Astrocyte (in vitro differentiated cells and primary cell): ENCODE results near the gene PIGR. TPM values are rescaled to one million over a fixed set of nuclear protein-coding genes. Genes with fewer than 3 reads are reported as not detected.

Source experiments
- DNase-seq: peaks from one replicate; pipeline ENCODE4 v3.0.0-alpha.2; 2010; ENCODE audit warnings: low read depth
- FAIRE-seq: peaks from 2 replicates; lab custom pipeline; 2011; peaks lifted over from hg19 to GRCh38; lab: Jason Lieb, UNC
- H2AFZ ChIP-seq: 2 replicates; pipeline ENCODE4 v1.6.0; 2012; ENCODE audit warnings: low read depth, low read length, inconsistent platforms
- H3K27ac ChIP-seq: 2 replicates; pipeline ENCODE4 v1.5.1; 2011; ENCODE audit warnings: low read depth, low read length, inconsistent platforms
- H3K27me3 ChIP-seq: 2 replicates; pipeline ENCODE4 v1.6.0; 2011; ENCODE audit warnings: low read length, inconsistent platforms; ENCODE audit not compliant: insufficient read depth
- H3K36me3 ChIP-seq: 2 replicates; pipeline ENCODE4 v1.5.1; 2011; ENCODE audit warnings: low read length, inconsistent platforms; ENCODE audit not compliant: insufficient read depth
- H3K4me1 ChIP-seq: 2 replicates; pipeline ENCODE4 v1.5.1; 2011; ENCODE audit warnings: low read length, inconsistent platforms; ENCODE audit not compliant: insufficient read depth
- H3K4me2 ChIP-seq: 2 replicates; pipeline ENCODE4 v1.6.0; 2012; ENCODE audit warnings: low read length, inconsistent platforms
- H3K4me3 ChIP-seq: 2 replicates; pipeline ENCODE4 v1.5.1; 2011; ENCODE audit warnings: low read depth, mild to moderate bottlenecking, low read length, inconsistent platforms; ENCODE audit not compliant: insufficient read depth
- H3K79me2 ChIP-seq: 2 replicates; pipeline ENCODE4 v1.6.0; 2012; ENCODE audit warnings: mild to moderate bottlenecking, low read length, inconsistent platforms; ENCODE audit not compliant: insufficient read depth
- H3K9ac ChIP-seq: 2 replicates; pipeline ENCODE4 v1.6.0; 2012; ENCODE audit warnings: mild to moderate bottlenecking, low read length, inconsistent platforms
- H3K9me3 ChIP-seq: 2 replicates; pipeline ENCODE4 v1.5.1; 2012; ENCODE audit warnings: low read depth, mild to moderate bottlenecking, low read length, inconsistent platforms; ENCODE audit not compliant: insufficient read depth
- H4K20me1 ChIP-seq: 2 replicates; pipeline ENCODE4 v1.6.0; 2012; ENCODE audit warnings: low read length, inconsistent platforms; ENCODE audit not compliant: insufficient read depth
- H3K27ac Mint-ChIP-seq: one replicate; pipeline ENCODE4 v1.8.0; 2021; ENCODE audit warnings: mild to moderate bottlenecking, mixed read lengths; ENCODE audit not compliant: unreplicated experiment
- H3K27me3 Mint-ChIP-seq: one replicate; pipeline ENCODE4 v1.8.0; 2021; ENCODE audit warnings: low read depth, mixed read lengths; ENCODE audit not compliant: unreplicated experiment
- H3K36me3 Mint-ChIP-seq: one replicate; pipeline ENCODE4 v1.8.0; 2021; ENCODE audit warnings: low read depth, mixed read lengths; ENCODE audit not compliant: unreplicated experiment
- H3K4me1 Mint-ChIP-seq: one replicate; pipeline ENCODE4 v1.8.0; 2021; ENCODE audit warnings: low read depth, mixed read lengths; ENCODE audit not compliant: unreplicated experiment
- H3K4me3 Mint-ChIP-seq: one replicate; pipeline ENCODE4 v1.8.0; 2021; ENCODE audit warnings: mild to moderate bottlenecking, moderate library complexity, mixed read lengths; ENCODE audit not compliant: unreplicated experiment
- H3K9me3 Mint-ChIP-seq: one replicate; pipeline ENCODE4 v1.8.0; 2021; ENCODE audit warnings: mild to moderate bottlenecking, mixed read lengths; ENCODE audit not compliant: unreplicated experiment
- EZH2 ChIP-seq: IDR thresholded peaks from 2 replicates; pipeline ENCODE4 v1.6.1; 2012; ENCODE audit warnings: mild to moderate bottlenecking, low read length, inconsistent platforms; ENCODE audit not compliant: insufficient read depth
- total RNA-seq: library from RNA; stranded (reverse); gene quantifications from 2 replicates; pipeline ENCODE4 v1.2.1, GENCODE V29; 2021
- TF ChIP-seq, protein P1 (sequence below): IDR thresholded peaks from 2 replicates; pipeline ENCODE4 v1.5.1; 2011; ENCODE audit warnings: low read depth, mild to moderate bottlenecking, inconsistent platforms, low read length, moderate library complexity; ENCODE audit not compliant: insufficient read depth

PIGR gene
- total RNA-seq, 1 donor from 2014 or later, result not detected

DNA sequence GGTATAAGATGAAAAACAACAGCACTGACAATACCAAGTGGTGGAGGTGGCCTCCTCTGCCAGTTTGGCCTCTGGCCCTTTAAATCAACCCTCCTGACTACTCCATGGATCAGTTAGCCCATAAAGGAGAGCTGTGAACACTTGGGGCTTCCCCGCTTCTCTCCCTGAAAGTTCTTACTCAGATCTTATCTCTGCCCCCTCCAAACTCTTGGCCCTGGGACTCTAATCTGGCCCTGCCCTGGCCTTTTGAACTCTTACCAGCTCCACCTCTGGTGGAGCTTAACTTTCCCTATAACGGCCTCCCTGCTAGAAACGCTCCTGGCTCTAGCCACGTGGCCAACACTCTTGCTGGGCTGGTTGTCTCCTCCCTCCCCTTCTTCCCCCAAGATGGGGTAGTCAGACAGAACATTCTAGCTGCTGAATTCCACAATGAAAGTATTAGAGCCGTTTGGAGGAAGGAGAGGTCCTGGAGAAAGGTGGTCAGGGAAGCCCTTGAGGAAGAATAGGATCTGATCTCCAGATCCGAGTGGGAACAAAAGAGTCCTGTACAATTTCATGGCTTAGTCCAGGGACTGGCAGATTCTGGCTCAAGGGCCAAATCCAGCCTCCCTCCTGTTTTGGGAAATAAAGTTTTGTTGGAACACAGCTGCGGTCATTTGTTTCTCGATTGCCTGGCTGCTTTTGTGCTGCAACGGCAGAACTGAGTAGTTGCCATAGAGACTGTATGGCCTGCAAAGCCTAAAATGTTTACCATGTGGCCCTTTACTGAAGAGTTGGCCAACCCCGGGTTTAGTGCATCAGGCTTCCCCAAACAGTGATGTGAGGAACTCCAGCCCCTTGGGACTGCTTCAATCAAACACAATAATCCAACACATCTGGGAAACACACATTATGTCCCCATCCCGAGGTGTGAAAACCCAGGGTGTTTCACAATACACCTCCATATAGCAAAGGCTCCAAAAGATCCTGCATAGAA lies 9.5 kb upstream of the PIGR start:
- Mint-ChIP-seq H3K36me3 (no peaks in the 10 kb centered on the region), H3K4me3 (no peak overlapping the region), H3K4me1 (peaks cover 5% of the 10 kb centered on the region), H3K27me3 (peaks cover 51% of the 10 kb centered on the region), H3K9me3 (no peaks in the 10 kb centered on the region), H3K27ac (no peak overlapping the region)
- Histone ChIP-seq H3K4me2 (no peak overlapping the region), H3K4me3 (no peak overlapping the region), H3K4me1 (no peaks in the 10 kb centered on the region), H2AFZ (no peak overlapping the region), H3K9ac (no peak overlapping the region), H3K79me2 (no peaks in the 10 kb centered on the region), H3K36me3 (no peaks in the 10 kb centered on the region), H3K27ac (no peak overlapping the region), H3K9me3 (no peaks in the 10 kb centered on the region), H4K20me1 (no peaks in the 10 kb centered on the region), H3K27me3 (peaks cover 7% of the 10 kb centered on the region)
- TF ChIP-seq EZH2, result no peak
- no peak for DNase-seq
- no peak for FAIRE-seq

DNA sequence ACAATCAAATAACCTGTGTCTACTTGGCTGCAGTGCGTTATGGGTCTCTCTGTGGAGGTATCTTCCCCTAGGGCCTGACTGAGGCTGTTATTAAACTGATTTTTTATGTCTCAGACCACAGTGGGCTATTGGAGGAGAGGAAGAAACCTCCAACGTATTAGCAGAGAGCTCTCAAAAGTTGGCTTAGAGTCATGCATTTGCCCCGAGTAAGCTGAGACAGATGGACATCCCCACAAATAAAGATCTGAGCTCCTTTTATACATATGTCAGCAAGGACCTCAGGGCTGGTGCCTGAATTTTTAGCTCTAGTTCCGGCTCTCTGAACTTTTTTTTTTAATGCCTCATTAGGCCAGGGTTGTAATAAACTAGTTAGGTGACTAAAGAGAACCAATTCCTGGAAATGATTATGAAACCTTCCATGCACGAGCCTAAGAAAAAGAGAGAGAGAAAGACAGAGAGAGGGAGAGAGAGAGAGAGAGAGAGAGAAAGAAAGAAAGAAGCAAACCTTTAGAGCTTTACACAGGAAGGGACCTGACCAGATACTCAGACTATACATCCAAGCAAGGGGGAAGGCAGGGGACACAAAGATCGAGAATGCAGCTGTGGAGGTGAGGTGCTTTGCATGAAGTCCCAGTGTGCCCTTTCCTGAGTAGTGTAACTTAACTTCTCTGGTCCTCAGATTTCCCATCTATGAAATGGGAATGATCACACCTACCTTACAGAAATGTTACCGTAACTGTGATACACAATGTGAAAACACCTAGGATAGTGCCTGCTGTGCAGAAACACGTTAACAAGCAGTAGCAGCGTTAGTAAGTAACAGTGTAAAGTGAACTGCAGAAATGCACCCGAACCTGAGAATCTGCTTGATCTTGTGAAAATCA lies 8.4 kb upstream of the PIGR start:
- Histone ChIP-seq H3K9ac (no peak overlapping the region), H3K27me3 (peaks cover 7% of the 10 kb centered on the region), H2AFZ (no peak overlapping the region), H3K27ac (no peak overlapping the region), H3K9me3 (no peaks in the 10 kb centered on the region), H3K4me3 (no peak overlapping the region), H3K4me1 (no peaks in the 10 kb centered on the region), H3K79me2 (no peaks in the 10 kb centered on the region), H3K4me2 (no peak overlapping the region), H4K20me1 (no peaks in the 10 kb centered on the region), H3K36me3 (no peaks in the 10 kb centered on the region)
- TF ChIP-seq, protein P1, sequence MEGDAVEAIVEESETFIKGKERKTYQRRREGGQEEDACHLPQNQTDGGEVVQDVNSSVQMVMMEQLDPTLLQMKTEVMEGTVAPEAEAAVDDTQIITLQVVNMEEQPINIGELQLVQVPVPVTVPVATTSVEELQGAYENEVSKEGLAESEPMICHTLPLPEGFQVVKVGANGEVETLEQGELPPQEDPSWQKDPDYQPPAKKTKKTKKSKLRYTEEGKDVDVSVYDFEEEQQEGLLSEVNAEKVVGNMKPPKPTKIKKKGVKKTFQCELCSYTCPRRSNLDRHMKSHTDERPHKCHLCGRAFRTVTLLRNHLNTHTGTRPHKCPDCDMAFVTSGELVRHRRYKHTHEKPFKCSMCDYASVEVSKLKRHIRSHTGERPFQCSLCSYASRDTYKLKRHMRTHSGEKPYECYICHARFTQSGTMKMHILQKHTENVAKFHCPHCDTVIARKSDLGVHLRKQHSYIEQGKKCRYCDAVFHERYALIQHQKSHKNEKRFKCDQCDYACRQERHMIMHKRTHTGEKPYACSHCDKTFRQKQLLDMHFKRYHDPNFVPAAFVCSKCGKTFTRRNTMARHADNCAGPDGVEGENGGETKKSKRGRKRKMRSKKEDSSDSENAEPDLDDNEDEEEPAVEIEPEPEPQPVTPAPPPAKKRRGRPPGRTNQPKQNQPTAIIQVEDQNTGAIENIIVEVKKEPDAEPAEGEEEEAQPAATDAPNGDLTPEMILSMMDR, result no peak
- no peak for TF ChIP-seq EZH2
- Mint-ChIP-seq H3K27ac (no peak overlapping the region), H3K27me3 (peaks cover 45% of the 10 kb centered on the region), H3K9me3 (no peaks in the 10 kb centered on the region), H3K4me1 (peaks cover 5% of the 10 kb centered on the region), H3K4me3 (no peak overlapping the region), H3K36me3 (no peaks in the 10 kb centered on the region)
- DNase-seq (no peak), FAIRE-seq (no peak)

DNA sequence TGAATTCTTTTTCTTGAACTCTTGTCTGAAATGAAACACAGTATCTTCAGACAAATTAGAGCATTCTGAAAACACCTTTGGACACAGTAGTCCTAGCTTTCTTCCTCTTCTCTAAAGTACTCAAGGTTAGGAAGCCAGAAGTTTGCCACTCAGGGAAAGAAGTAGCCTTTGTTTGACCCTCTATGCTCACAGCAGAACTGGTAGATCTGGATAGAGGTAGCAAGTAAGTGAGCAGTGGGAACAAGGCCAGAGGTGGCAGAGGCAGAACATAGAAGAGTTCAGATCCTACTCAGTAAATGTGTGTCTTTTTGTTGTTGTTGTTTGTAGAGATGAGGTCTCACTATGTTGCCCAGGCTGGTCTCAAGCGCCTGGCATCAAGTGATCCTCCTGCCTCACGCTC lies 7.4 kb upstream of the PIGR start:
- no peak overlapping the region for H3K4me3 ChIP-seq
- Mint-ChIP-seq H3K4me1 (peaks cover 5% of the 10 kb centered on the region), H3K4me3 (no peak overlapping the region), H3K27me3 (peaks cover 48% of the 10 kb centered on the region), H3K27ac (no peak overlapping the region), H3K9me3 (no peaks in the 10 kb centered on the region), H3K36me3 (no peaks in the 10 kb centered on the region)
- FAIRE-seq (no peak), DNase-seq (no peak)
- H4K20me1 ChIP-seq, result no peaks in the 10 kb centered on the region
- H3K9ac ChIP-seq, result no peak overlapping the region
- no peak overlapping the region for H3K27ac ChIP-seq
- H3K4me1 ChIP-seq, result no peaks in the 10 kb centered on the region
- no peak overlapping the region for H3K4me2 ChIP-seq
- H3K9me3 ChIP-seq, result no peaks in the 10 kb centered on the region
- H3K36me3 ChIP-seq, result no peaks in the 10 kb centered on the region
- no peak overlapping the region for H2AFZ ChIP-seq
- H3K79me2 ChIP-seq, result no peaks in the 10 kb centered on the region
- peaks cover 5% of the 10 kb centered on the region for H3K27me3 ChIP-seq
- TF ChIP-seq, protein P1, result no peak
- TF ChIP-seq EZH2, result no peak
